Heart left ventricle (tissue), 16 donors: ENCODE measurements around the gene DNAJC5. TPM values are rescaled to one million over a fixed set of nuclear protein-coding genes. Genes with fewer than 3 reads are reported as not detected.

Experiments
- ATAC-seq, 4 donors: fragments of 200-7000 bp; cut with Tn5 transposase; one replicate each; pipeline ENCODE4 v1.9.1; 2020 to 2022; ENCODE audit warnings: moderate library complexity in 4 of 4, mild to moderate bottlenecking in 3 of 4, moderate number of reproducible peaks in 1 of 4
- DNase-seq, 5 donors: peaks; one replicate each; pipeline ENCODE4 v3.0.0-alpha.2; 2020
- H3K27ac ChIP-seq, 12 donors: fragments of 200-600 bp; sonication (generic) in 4 of 12; one replicate each; pipeline versions ENCODE4 v1.5.0 to v1.8.0; 2016 to 2022; ENCODE audit warnings: mild to moderate bottlenecking in 2 of 12
- H3K27me3 ChIP-seq, 9 donors: fragments of 200-600 bp; sonication (generic) in 2 of 9; one replicate each; pipeline versions ENCODE4 v1.5.1 to v1.8.0; 2016 to 2022; ENCODE audit warnings: mild to moderate bottlenecking in 3 of 9
- H3K36me3 ChIP-seq, 9 donors: fragments of 200-600 bp; sonication (generic) in 2 of 9; one replicate each; pipeline versions ENCODE4 v1.5.0 to v1.8.0; 2018 to 2022; ENCODE audit warnings: mild to moderate bottlenecking in 2 of 9
- H3K4me1 ChIP-seq, 12 donors: fragments of 200-600 bp; sonication (generic) in 4 of 12; one replicate each; pipeline versions ENCODE4 v1.5.0 to v1.8.0; 2016 to 2022; ENCODE audit warnings: mild to moderate bottlenecking in 3 of 12
- H3K4me3 ChIP-seq, 12 donors: fragments of 200-600 bp; sonication (generic) in 4 of 12; one replicate each; pipeline versions ENCODE4 v1.5.0 to v1.8.0; 2017 to 2022; ENCODE audit warnings: mild to moderate bottlenecking in 9 of 12, moderate library complexity in 4 of 12
- H3K9me3 ChIP-seq, 12 donors: fragments of 200-600 bp; sonication (generic) in 4 of 12; one replicate each; pipeline versions ENCODE4 v1.5.0 to v1.8.0; 2016 to 2022; ENCODE audit warnings: mild to moderate bottlenecking in 1 of 12
- POLR2A ChIP-seq, 2 donors: fragments of 450-650 bp; IDR thresholded peaks; one replicate each; pipeline ENCODE4 v1.6.1; 2017; ENCODE audit warnings: antibody characterized with exemption in 2 of 2, mild to moderate bottlenecking in 2 of 2, moderate library complexity in 2 of 2
- WGBS, 4 donors: extraction: QIAGEN DNeasy Blood & Tissue Kit in 2 of 4; methylation state at CpG; one replicate each; pipeline versions ENCODE4 v1.1.5 to v1.1.7; 2013 to 2018; 5-methylcytosine and 5-hydroxymethylcytosine counted together
- intact Hi-C, 10 donors: fragments of 100-400 bp; cut with DNase I; formaldehyde crosslinking; loops; one replicate each; pipeline versions ENCODE4 v1.11.1 to v1.14.2; 2022
- polyA plus RNA-seq, 2 donors: library from polyadenylated mRNA; stranded (reverse); fragments of 200-250 nt; gene quantifications; one replicate each; pipeline ENCODE4 v1.2.3, GENCODE V29; 2013
- total RNA-seq, 9 donors: library from RNA; depleted of rRNA in 2 of 9; stranded (reverse); fragments of >200 nt in 2 of 9; fragmentation: NEBNext Ultra II Directional in 3 of 9; extraction: Animal tissue kit (Norgen Biotek cat#: 25700) in 3 of 9; gene quantifications; one replicate each; pipeline versions ENCODE4 v1.1.0 to v1.2.4, GENCODE V29; 2016 to 2023
- TF ChIP-seq, protein P1 (sequence below), 12 donors: fragments of 200-600 bp; sonication (generic) in 4 of 12; IDR thresholded peaks; one replicate each; pipeline versions ENCODE4 v1.5.0 to v1.8.0; 2018 to 2022; ENCODE audit warnings: antibody characterized with exemption in 12 of 12, mild to moderate bottlenecking in 5 of 12
- donor health status: ischemic (EF 13 %, LVEDD 7.1; RV severe dilation, severe dysfunction).
- donor health status: healthy with polysubstance abuse.
- donor health status: DM: no; HTN: yes; CAD: no.
- donor health status: DM: no; HTN: no; CAD: no.
- donor health status: ischemic (EF 25% LVEDD 6.9; RV normal size, moderate dysfunction).
- donor health status: ischemic (EF 25% LVEDD 5.7; RV mildly dilated, moderate dysfunction).
- donor health status: healthy.
- donor health status: DM: yes; HTN: yes; CAD: no.
- donor health status: ischemic (EF 35%, LVEDD 5.7; RV mildly dilated, moderate dysfunction).
- donor health status: nonischemic (EF 11% LVEDD 7.7; RV severe dilation, severe dysfunction).
- donor health status: DM: yes; HTN: yes; CAD: no.
- donor health status: PGD.
- donor health status: ischemic (EF 29% LVEDD 5.4; RV normal size, mild dysfunction).
- donor health status: nonischemic (EF 23%, LVEDD 6.1; RV moderate dilation, normal function).

DNAJC5 gene
- total and polyA plus RNA-seq, 11 donors, result 21.1 to 57.1 (median 46.1) TPM

DNA sequence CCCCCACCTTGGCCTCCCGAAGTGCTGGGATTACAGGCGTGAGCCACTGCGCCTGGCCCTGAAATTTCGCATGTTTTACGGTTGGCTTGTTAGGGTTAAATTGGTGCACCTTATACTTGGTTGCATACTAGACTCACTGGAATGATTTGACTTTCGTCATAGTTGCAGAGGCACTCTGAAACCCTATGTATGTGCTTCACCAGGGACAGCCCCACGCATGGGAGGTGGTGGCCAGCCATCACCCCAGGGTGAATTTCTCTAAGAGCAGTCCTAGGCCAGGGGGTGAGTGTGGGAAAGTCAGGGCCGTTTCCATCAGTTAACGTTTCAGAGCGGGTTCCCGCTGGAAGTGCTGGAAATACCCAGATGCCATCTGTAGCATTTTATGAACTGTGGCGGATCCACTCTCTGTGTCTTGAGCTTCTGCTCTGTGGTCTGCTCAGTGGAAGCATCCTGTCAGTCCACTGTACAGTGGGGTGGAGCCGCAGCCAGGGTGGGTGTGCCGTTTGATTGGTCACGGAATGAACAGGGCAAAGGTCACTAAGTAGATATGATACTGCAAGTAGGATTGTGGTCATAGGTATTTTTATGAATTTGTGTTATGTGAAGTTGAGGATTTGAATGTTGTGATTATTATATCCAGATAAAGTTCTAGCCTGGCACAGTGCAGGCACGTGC lies 13.2 kb downstream of the DNAJC5 start:
- H3K4me1 ChIP-seq, result peaks cover 0 to 70% (median 20%) of the 10 kb centered on the region in 12 donors
- intact Hi-C loops, result loop anchor here in 4 of 10 donors (1.0 to 5.0 kb wide), 4 partner anchors 47 to 67 kb away; no protein-coding TSS in a partner anchor
- no peak for ATAC-seq
- WGBS, 4 donors, result 72 to 74% (median 73%) methylated on average over 15 to 16 of the region's 16 CpGs
- TF ChIP-seq POLR2A (IDR thresholded peaks at IDR 0.05), result no peak
- TF ChIP-seq, protein P1, sequence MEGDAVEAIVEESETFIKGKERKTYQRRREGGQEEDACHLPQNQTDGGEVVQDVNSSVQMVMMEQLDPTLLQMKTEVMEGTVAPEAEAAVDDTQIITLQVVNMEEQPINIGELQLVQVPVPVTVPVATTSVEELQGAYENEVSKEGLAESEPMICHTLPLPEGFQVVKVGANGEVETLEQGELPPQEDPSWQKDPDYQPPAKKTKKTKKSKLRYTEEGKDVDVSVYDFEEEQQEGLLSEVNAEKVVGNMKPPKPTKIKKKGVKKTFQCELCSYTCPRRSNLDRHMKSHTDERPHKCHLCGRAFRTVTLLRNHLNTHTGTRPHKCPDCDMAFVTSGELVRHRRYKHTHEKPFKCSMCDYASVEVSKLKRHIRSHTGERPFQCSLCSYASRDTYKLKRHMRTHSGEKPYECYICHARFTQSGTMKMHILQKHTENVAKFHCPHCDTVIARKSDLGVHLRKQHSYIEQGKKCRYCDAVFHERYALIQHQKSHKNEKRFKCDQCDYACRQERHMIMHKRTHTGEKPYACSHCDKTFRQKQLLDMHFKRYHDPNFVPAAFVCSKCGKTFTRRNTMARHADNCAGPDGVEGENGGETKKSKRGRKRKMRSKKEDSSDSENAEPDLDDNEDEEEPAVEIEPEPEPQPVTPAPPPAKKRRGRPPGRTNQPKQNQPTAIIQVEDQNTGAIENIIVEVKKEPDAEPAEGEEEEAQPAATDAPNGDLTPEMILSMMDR (IDR thresholded peaks at IDR 0.05), result no peak
- no peak for DNase-seq
- no peaks in the 10 kb centered on the region for H3K9me3 ChIP-seq
- no peak overlapping the region for H3K27ac ChIP-seq
- H3K27me3 ChIP-seq, result no peaks in the 10 kb centered on the region
- no peak overlapping the region for H3K4me3 ChIP-seq
- peaks cover 0 to 9% (median 0%) of the 10 kb centered on the region in 9 donors for H3K36me3 ChIP-seq

DNA sequence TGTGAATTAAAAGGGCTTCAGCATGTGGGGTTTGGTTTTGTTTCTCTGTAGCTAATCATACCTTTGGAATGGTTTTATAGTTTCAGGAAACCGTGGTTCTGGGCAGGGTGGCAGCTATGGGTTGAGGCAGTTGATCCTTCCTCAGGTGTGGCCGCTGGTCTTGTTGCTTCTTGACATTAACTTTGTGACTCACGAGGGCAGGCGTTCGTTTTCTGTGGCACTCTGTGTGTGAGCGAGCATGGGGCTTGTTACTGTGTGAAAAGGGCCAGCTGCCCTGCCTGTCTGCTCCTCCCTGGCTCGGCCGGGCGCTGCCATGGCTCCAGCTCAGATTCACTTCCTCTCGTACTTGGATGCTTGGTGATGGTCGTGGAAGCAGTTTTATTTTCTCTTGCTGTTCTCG lies 16.2 kb downstream of the DNAJC5 start:
- TF ChIP-seq, protein P1 (IDR thresholded peaks at IDR 0.05), result no peak
- no peak for TF ChIP-seq POLR2A (IDR thresholded peaks at IDR 0.05)
- peak in 3 of 4 donors; percentile 12 to 39 (median 22) for ATAC-seq
- Histone ChIP-seq H3K27ac (peak overlapping the region in 2 of 12 donors; percentile 9 to 33), H3K4me1 (peaks cover 0 to 68% (median 24%) of the 10 kb centered on the region in 12 donors), H3K27me3 (no peaks in the 10 kb centered on the region), H3K36me3 (peaks cover 0 to 18% (median 0%) of the 10 kb centered on the region in 9 donors), H3K4me3 (no peak overlapping the region), H3K9me3 (peaks cover 0 to 4% (median 0%) of the 10 kb centered on the region in 12 donors)
- no peak for DNase-seq
- 36 to 68% (median 52%) methylated on average over 12 of the region's 12 CpGs for WGBS, 4 donors
- intact Hi-C loops, result loop anchor here in 5 of 10 donors (5.0 to 10.0 kb wide), 3 partner anchors 61 to 214 kb away; partner anchors contain the start of gene SAMD10 (in 1 of the 5)

DNA sequence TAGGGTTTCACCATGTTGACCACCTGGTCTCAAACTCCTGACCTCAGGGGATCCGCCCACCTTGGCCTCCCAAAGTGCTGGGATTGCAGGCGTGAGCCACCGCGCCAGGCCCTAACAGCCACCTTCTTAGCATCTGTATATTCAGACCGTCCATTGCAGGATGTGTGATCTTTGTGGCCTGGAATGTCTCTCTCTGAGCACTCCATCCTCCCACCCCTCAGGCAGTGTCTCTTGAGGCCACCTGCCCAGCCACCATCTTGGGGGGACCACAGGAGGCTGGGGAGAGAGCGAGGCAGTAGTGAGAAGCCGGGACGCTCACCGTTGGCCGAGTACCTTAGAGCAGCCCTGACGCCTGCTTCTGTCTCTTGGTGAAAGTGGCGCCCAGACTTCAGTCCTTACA lies 18.8 kb downstream of the DNAJC5 start:
- peak in 1 of 5 donors; percentile 28 for DNase-seq

More for the DNA sequence above, 18.8 kb downstream of the DNAJC5 start:
- WGBS, 4 donors, result 93 to 98% (median 94%) methylated on average over 12 of the region's 12 CpGs
- peaks cover 0 to 12% (median 0%) of the 10 kb centered on the region in 12 donors for H3K9me3 ChIP-seq
- no peak overlapping the region for H3K4me3 ChIP-seq
- no peak overlapping the region for H3K27ac ChIP-seq
- ATAC-seq, result no peak
- intact Hi-C loops, result loop anchor here in 5 of 10 donors (5.0 to 10.0 kb wide), 3 partner anchors 59 to 211 kb away; partner anchors contain the start of gene SAMD10 (in 1 of the 5)
- H3K4me1 ChIP-seq, result peaks cover 0 to 53% (median 14%) of the 10 kb centered on the region in 12 donors
- no peak for TF ChIP-seq POLR2A (IDR thresholded peaks at IDR 0.05)
- TF ChIP-seq, protein P1 (IDR thresholded peaks at IDR 0.05), result no peak
- no peaks in the 10 kb centered on the region for H3K27me3 ChIP-seq
- peaks cover 0 to 36% (median 0%) of the 10 kb centered on the region in 9 donors for H3K36me3 ChIP-seq
